GM20431 (cell line): ENCODE measurements around the gene IFITM10.

Experiments used
- in situ Hi-C: fragments of 300-500 bp; cut with MseI, MboI; formaldehyde crosslinking; loops from one replicate; pipeline ENCODE4 v1.15.0; 2020; ENCODE audit warnings: low sequenced_read_pairs; ENCODE audit not compliant: unreplicated experiment

IFITM10 gene

DNA sequence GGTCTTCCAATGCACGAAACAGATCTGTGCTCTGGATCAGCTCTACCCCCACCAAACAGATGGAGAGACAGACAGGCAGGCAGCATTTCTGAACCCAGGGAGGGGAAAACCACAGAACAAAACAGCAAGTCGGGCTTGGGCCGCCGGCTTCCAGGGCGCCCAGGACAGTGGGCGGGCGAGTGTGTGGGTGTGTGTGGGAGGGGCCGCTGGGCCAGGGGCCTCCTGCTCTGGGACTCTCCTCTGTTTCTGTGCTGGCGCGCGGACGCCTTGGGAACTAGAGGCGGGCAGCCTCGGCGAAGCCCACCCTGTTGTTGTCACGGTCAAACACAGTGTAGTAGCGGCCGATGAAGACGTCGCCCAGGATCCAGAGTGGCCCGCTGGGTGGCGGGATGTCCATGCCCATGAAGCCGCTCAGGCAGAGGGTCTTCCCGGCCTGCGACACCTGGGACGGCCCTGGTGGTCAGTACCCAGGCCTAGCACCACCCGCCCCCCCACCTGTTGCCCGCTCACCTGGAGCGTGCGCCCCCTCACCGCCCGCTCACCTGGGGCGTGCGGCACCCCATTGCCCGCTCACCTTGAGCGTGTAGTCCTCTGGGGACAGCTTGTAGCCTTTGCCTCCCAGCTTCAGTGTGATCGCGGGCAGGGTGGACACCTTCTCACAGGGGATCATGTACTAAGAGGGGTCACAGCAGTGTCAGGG is 3.0 kb upstream of the IFITM10 start:
- in situ Hi-C loops: no loop called here

DNA sequence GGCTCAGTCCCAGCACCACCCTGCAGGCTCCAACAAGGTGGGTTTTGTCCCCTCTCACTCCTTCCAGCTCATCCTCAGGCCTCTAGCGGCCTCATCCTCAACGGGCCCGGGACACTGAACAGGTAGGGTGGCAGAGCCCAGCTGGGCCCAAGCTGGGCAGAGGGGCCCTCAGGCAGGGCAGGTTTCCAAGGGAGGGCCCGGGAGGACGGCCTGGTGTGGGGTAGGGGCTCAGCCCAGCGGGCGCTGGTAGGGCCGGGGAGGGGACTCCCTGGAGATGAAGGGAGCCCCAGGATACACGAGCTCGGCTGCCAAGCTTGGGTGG is 2.5 kb upstream of the IFITM10 start:
- in situ Hi-C loops: no loop called here

DNA sequence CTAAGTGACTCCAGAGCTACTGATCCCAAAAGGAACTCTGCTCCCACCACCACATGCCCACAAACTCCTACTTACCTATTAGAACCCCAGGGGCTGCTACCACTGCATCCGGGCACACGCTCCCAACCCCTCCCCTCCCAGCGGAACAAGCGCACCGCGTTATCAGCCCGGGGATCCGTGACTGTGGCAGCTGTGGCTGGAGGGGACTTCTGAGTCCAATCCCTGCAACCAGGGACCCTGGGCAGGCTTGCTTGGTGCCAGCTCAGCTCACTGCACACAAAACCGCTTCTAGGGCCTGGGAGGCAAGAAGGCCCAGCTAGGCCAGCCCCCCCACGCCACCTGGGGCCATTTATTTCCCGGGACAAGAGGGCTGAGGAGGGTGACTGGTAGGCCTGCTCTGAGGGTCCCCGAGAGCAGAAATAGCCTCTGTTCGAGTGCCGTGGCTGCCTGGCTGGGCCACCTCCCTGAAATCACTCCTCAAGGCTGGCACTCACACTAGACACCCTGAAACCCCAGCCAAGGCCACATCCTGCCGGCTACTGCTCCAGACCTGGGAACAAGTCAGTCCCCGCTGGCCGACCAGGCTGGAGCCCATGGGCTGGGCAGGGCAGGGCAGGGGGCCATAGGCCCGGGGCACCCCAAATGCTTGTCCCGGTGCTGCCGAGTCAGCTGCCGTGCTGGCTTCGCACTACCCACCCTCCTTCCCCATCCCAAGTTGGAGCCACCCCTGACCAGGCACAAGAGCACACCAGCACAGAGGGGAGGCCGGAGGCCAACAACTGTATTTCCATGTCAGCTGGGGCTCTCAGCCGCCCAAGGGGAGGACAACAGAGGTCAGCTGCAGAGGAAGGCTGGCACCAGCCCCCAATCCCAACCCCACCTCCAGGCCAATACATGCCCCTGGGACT is 1.9 kb upstream of the IFITM10 start:
- in situ Hi-C loops: no loop called here

DNA sequence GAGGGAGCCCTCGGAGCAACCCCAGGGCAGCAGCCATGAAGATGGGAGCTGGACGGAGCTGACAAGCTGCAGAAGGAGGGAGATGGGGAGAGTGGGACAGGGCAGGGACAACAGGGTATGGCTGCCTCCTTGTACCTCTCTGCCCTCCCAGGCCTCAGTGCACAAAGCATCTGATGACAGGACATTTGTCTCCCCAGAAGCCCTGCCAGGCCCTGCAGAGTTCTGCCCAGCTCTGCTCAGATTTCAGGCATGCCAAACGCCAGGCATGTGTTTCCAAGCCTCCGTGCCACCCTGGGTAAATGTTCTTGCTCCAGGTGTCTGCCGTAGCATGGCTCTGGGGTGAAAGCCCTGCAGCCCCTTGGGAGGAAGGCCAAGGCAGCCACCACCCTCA is 1.1 kb upstream of the IFITM10 start:
- in situ Hi-C loops: no loop called here

DNA sequence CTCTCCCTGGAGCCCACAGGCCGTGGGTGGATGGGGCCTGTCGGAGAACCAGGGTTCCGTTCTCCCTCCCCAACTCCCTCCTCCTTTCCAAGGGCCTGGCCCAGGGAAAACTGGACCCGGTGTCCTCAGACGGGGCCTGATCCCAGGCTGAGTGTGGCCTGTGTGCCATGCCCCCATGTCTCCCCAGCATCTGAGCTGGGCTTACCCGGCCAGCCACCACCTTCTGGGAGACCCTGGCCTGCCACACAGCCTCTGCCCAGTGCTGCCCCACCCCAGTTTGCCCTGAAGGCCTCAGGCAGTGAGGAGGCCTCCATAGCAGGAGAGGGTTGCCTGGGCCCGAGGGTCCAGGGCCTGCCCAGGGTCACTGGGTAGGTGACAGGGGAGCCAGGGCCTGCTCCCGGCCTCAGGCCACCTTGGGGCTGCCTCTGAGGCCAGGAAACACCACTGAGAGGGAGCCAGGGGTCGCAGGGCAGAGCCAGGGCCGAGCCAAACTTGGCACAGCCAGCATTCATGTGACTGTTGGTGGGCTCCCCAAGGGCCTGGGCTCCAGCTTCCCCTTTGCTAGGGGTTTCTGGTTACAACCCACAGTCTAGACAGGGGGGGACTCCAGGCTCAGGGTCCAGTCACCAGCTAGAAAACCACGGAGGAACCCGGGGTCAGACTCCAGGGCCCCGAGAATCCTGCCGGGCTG is 590 bp upstream of the IFITM10 start:
- in situ Hi-C loops: no loop called here

DNA sequence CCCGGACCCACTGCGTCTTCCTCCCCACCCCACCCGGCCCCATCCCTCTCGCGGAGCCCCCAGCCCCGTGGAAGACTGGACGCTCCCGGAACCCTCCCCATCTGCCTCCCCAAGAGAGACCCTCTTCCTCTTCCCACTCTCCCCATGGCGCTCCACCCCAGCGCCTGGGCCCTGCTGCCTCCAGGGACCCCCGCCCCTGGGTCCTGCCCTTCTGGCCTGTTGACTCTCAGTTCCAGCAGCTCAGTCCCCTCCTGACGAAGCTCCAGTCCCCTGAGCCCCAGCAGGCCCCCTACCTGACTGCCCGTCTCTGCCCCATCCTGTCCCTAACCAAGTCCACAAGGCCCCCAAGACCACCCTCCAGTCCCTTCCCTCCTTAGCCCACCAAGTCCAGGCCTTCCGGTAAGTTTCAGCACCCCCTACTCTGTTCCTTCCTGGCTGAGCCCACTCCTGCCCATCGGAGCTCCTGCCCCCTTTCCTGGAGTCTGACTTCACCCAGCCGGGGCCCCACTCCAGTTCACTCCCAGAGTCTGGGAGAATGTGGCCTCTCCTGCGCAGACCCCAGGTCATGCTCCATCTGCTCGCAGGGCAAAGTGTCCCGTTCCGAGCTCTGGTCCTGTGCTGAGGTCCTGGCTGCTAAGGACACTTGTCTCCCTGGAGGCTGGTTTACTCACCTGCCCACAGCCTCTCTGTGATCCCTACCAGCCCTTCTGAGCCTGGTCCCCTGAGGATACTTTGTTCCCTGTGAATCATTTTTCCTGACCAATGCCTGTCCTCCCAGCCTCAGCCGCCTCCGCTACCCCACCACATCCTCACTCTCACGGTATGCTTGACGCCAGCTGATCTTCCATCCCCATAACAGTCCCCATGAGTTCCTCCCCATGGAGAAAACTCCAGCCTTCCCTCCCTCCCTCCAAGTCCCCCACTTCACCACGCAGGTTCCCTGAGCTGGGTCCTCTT is 722 bp downstream of the IFITM10 start:
- in situ Hi-C loops: no loop called here

DNA sequence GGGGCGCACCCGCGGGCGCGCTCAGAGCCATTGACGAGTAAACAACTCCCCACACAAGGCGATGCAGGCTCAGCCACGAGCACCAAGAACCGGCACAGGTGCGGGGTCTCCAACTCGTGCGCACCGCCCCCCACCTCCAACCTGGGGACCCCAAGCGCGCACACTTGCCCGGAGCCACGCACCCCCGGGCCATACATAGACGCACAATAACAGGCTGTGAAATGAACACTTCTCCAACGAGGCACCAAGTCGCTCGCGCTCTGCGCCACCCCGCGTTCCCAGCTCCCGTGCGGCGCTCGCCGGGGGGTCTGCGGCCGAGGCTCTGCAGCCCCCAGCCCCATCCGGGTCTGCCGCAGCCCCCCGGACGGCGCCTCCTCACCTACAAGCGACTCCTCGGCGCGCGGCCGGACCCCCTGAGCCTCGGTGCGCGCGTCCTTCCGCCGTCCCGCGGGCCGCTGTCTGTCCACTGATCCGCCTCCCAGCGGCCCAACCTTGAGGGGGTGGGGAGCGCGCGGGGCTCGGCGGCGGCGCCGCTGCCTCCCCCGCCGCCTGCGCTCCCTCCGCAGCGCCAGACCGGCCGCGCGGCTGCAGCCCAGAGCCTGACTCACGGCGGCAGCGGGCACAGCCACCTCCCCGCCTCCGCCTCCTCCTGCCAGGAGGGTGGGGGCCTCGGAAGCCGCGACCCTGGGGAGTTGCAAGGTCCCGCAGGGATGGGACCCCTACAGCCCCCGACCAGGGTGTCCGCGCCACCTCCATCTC is 1.6 kb downstream of the IFITM10 start:
- in situ Hi-C loops: no loop called here

DNA sequence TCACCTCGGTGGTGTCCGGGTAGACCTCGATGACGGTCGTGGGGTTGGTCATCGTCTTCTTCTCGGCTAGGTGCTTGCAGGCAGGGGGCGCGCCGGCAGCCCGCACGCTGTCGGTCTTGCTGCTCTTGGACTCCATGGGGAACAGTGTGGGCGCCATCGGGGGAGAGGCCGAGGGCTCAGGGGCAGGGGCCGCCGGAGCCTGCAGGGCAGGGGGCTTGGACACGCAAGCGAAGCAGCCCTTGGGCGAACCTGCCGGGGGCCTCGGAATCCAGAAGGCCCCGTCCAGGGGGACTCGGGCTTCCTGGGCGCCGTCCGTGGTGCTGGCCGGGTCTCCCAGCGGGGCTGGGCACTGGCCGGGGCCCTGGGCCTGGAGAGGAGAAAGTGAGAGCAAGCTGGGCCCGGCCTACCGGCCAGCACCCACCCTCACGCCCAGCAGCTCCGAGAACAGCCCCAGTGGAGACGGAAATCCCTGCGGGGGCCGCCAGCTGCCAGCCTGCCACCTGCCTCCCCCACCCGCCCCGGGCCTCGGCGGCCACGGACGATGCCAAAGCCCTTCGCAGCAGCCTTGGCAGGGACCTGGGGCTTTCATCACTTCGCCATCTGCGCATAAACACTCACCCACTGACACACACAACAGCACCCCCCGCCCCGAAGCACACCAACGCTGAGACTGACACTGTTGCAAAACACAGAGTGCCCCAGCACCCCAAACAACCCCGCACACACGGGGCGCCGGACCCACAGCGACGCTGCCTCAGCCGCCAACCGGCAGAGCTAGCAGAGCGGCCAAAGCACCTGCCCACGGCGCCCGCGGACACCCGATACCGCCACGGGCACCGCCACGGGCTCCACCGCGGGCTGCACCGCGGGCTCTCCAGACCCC is 2.4 kb downstream of the IFITM10 start:
- in situ Hi-C loops: no loop called here

DNA sequence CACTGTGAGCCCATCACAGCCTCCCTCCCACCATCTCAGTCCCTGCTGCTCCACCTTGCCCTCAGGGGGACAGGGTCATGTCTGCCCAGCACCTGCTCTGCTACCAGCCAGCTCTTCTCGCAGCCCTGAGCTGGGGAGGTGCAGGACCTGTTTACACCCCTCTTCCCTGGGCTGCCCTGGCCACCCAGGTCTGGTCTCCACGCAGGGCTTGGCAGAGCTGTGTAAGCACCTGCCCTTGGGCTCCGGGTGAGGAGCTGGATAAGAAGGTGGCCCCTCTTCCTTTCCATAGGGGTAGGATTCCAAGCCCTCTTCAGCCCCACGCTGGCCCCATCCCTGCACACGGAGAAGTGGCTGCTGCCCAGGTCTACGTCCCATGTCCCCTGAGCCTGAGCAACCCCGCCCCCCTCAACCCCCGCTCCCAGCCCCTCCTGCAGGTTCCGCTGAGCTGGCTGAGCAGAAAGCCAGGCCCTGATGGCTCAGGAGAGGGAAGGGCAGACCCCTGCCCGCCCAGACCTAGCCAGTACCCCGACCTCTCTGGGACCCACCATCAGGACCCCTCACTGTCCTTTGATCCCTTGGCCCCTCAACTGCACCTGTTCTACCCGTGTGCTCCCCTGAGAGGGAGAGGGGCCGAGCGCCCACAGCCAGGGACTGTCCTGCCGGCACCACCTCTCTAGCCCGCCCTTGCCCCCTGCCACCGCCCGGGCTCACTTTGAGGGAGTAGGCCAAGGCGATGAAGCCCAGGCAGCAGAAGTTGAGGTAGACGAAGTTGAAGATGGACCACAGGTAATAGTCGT is 3.2 kb downstream of the IFITM10 start:
- in situ Hi-C loops: no loop called here

DNA sequence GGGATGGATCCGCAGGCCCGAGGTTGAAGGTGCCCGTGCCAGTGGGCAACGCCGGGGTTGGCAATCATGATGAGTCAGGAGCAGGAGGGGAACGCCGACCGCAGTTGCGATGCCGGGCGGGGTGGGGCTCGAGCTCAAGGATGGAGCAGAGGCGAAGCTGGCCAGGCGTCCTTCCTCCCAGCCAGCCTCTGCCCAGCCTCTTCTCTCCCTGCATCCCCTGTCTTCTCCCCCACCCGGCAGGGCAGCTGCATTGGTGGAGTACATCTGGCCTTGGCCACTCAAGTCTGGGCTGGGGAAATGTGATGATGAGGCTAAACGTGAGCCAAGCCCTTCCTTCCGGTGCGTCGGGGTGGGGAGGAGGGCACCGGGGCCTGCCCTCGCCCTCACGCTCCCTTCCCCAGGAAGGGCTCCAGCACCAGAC is 3.9 kb downstream of the IFITM10 start:
- in situ Hi-C loops: no loop called here

DNA sequence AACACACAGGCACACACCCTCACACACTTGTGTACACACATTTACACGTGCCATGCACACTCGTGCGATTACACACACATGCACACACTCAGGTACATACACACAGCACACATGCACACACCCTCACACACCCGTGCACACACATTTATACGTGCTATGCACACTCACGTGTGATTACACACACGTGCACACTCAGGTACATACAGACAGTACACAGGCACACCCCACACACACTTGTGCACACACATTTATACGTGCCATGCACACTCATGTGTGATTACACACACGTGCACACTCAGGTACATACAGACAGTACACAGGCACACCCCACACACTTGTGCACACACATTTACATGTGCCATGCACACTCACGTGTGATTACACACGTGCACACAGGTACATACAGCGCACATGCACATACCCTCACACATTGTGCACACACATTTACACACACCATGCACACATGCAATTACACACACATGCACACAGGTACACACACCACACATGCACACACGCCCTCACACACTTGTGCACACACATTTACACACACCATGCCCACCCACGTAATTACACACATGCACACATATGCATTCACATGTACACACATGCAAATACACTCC is 4.6 kb downstream of the IFITM10 start:
- in situ Hi-C loops: no loop called here

DNA sequence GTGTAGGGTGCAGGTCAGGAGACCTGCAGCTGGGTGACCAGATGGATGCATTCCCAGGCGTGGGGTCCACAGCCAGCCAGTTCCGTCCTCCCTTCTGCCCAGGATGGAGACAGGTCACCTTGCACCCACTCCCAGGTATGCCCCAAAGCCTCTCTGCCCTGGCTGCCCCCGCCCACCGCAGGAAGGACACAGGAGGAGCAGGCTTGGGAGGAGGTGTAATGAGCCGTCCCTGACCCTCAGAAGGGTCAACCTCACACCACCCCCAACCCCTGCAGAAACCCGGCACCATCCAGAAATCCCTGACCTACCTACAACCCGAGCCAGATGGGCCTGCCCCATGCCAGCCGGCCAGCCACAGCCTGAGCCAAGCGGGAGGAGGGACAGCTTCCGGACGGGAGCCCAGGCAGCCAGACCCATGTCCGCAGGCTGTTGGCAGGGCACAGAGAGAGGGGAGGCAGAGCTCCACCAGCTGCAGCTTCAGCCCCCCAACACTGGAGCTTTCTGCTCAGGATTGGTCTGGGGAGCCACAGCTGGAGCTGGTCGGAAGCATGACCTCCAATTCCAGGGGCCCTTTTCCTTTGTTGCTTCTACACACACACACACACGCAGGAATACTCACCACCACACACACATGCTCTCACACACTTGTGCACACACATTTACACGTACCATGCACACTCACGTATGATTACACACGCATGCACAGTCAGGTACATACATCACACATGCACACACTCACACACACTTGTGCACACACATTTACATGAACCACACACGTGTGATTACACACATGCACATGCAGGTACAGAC is 5.3 kb downstream of the IFITM10 start:
- in situ Hi-C loops: no loop called here

DNA sequence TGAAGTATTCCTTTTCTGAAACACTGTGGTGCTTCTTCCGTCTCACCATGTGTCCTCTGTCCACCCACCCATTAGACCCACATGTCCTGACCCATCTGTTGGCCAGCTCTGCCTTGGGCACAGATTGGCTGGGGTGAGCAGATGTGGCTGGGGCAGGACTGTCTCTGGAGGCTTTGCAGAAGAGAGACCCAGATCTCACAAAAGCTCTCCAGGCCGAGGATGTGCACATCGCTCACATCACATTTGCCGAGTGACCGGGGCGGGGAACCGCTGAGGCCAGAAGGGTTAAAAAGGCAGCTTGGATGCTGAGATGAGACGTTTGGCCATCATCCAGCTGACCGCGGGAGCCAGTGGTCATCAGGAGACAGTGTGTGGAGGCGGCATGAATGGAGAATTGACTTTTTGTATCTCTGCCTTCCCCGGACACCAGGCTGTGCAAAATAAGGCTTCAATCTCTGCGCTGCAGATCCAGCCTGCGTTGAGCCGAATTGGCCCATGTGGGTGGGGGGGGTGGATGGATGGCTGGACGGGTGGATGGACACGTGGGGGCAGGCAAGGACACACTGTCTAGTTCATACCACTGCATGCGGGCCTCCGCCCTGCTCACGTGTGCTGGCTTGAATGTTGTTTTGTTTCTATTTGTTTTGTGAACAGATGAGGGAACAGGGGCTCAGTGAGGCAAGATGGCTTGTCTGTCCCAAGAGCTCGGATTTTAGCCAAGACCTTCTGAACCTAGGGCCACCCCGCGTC is 6.1 kb downstream of the IFITM10 start:
- in situ Hi-C loops: no loop called here

DNA sequence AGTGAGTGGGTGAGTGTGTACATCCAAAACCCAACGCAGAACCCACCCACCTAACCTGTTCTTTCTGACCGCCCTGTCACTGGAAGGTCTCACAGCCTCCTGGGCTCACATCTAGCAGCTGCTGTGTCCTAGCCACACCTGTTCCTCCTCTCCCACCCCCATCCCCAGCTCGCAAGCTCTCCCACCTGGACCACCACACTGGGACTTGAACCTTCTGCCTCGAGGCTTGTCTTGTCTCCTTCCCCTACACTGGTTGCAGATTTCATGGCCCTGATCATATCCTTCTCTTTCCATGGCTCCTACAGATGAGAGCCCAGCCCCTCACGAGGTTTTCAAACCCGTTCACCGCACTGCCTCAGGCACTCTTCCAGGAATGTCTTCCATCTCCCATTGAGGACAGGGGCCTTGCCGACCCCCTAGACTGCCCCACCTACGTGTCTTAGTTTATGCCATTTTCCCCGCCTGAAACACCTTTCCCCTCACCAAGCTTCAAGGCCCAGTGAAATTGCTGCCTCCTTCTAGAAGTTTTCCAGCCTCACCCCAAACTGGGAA is 6.7 kb downstream of the IFITM10 start:
- in situ Hi-C loops: no loop called here

DNA sequence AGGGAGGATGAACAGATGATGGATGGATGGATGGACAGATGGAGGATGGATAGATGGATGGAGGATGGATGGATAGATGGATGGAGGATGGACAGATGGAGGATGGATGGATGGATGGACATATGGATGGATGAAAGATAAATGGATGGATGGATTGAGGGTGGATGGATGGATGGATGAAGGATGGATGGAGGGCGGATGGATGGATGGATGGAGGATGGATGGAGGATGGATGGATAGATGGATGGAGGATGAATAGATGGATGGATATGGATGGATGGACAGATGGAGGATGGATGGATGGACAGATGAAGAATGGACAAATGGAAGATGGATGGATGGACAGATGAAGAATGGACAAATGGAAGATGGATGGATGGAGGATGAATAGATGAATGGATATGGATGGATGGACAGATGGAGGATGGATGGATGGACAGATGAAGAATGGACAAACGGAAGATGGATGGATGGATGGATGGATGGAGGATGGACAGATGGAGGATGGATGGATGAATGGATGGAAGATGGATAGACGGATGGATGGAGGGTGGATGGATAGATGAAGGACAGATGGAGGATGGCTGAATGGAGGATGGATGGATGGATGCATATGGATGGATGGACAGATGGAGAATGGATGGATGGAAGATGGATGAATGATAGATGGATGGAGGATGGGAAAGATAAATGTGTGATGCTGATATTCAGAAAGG is 7.4 kb downstream of the IFITM10 start:
- in situ Hi-C loops: no loop called here
